ENCODE data around the gene L3MBTL4.

- TF ChIP-seq CTCF (conservative IDR thresholded peaks at IDR 0.05; ENCODE audit: low read length) = no peak
- no peak for TF ChIP-seq EZH2phosphoT487 (IDR thresholded peaks at IDR 0.05; ENCODE audit: borderline replicate concordance, low read depth, low read length)
These were observed 442.4 kb downstream of the L3MBTL4 start for GRCh38 chr18:5972298-5972697.
